Right lobe of liver (tissue), 4 donors: ENCODE results near the gene MMP1.

Source experiments
- POLR2A ChIP-seq: fragments of 450-650 bp; IDR thresholded peaks from one replicate; pipeline ENCODE4 v1.6.1; 2017; ENCODE audit warnings: antibody characterized with exemption, mild to moderate bottlenecking
- TF ChIP-seq, protein P1 (sequence below), 4 donors: fragments of 200-600 bp in 3 of 4; fragments of 450-650 bp in 1 of 4; IDR thresholded peaks; one replicate each; pipeline versions ENCODE4 v1.5.1 to v1.8.0; 2016 to 2022; ENCODE audit warnings: antibody characterized with exemption in 4 of 4, mild to moderate bottlenecking in 2 of 4
- donor health status: DM: no; HTN: no; CAD: no.
- donor health status: DM: no; HTN: no; CAD: no.
- donor health status: DM: no; HTN: yes; CAD: no.

DNA sequence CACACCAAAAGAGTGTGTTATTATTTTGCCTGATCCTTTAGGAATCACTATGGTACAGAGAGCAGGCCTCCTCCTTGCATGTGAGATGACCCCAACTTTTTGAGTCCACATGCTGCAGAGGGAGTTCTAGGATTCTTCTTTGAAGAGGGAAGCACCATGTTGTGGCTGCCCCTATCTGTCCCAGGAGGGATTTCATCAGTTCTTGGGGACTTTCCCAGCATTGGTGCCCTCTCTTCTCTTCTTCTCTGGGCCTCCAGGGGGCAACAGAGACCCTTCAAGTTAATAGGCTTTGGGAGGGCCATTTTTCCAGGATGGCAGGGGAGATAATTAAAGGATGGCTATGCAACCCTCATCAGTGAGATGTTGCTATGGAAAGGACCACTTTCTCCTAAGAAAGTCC is 3.6 kb downstream of the MMP1 start:
- TF ChIP-seq, protein P1, sequence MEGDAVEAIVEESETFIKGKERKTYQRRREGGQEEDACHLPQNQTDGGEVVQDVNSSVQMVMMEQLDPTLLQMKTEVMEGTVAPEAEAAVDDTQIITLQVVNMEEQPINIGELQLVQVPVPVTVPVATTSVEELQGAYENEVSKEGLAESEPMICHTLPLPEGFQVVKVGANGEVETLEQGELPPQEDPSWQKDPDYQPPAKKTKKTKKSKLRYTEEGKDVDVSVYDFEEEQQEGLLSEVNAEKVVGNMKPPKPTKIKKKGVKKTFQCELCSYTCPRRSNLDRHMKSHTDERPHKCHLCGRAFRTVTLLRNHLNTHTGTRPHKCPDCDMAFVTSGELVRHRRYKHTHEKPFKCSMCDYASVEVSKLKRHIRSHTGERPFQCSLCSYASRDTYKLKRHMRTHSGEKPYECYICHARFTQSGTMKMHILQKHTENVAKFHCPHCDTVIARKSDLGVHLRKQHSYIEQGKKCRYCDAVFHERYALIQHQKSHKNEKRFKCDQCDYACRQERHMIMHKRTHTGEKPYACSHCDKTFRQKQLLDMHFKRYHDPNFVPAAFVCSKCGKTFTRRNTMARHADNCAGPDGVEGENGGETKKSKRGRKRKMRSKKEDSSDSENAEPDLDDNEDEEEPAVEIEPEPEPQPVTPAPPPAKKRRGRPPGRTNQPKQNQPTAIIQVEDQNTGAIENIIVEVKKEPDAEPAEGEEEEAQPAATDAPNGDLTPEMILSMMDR (IDR thresholded peaks at IDR 0.05): peak in 1 of 4 donors; percentile 12
- no peak for TF ChIP-seq POLR2A
